HG02973 (cell line): ENCODE measurements around the gene GPR50.

Experiments used
- ATAC-seq: cut with Tn5 transposase; IDR thresholded peaks from one replicate; pipeline ENCODE4 v1.9.1; 2021; ENCODE audit warnings: moderate library complexity; ENCODE audit not compliant: unreplicated experiment

The GPR50 gene

GRCh38 chrX:151176231-151176750, at the start of gene GPR50:
Gene GPR50, plus strand, starts transcription at chrX:151176584. Its CDS starts 138 bp downstream, at chrX:151176722.
- ATAC-seq = no peak

- ATAC-seq = no peak
Observed at GRCh38 chrX:151132531-151132930, 43.9 kb upstream of the GPR50 start.

DNA sequence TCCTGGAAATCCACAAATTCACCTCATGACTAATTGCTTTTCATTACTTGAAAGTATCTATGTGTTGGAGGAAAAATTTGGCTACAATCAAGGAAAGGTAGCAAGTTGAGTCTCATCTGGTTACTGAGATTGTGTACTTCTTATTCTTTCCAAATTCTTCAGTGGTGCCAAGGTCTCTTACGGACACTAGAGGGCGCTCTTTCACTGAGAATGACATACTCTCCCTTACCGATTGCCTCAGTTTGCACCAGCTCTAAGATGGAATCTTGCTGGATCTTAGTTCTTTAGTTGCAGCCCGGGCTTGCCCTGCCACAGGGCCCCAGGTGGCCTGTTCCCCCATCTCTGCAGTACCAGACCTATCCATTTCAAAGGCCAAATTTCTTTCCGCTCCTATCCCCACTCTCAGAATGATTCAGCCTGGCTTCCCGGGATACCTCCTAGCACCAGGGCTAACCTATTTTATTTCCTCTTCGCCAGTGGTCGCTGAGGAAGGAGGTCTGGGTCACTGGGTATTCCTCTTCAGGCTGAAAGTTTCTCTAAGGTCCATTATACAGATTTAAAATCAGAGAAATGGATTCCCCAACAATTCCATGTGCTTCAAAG, 24.6 kb upstream of the GPR50 start:
- ATAC-seq = peak; percentile 56

DNA sequence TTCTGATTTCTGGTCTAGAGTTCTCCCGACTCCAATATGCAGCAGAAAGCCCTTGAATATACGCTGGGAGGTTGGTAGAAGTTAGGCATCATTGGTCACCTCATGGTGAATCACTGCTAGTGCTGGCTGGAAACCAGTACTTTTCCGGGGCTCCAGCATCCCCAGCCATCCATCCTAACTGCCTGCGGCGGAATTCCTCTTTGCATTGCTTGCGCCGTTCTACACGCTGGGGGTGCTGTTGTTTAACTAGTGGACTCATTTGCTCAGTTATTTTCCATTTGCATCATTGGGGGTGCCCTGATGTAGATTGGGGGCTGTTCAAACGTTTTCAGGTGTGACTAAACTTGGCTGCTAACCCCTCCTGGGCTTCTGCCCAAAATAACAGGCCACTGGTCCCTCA, 23.3 kb upstream of the GPR50 start:
- ATAC-seq = no peak

DNA sequence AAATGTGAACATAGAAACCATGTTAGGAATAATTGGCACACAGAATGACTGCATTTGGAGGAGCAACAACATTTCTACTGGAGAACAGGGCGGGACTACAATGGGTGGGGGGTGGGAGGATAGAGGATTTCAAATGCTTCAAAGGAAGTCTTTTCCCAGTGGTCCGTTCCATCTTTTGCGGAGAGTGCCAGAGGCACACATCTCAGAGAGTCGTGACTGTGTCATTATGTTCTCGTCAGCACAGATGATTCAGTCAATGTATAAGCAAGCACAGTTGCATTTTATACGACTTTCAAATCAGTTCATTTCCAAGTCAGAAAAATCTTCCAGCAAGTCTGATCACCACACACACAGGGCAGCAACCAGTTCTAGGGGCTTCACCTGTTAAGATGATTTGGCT, 22.7 kb upstream of the GPR50 start:
- ATAC-seq = no peak

- ATAC-seq = no peak
Observed at GRCh38 chrX:151155234-151155633, 21.1 kb upstream of the GPR50 start.

DNA sequence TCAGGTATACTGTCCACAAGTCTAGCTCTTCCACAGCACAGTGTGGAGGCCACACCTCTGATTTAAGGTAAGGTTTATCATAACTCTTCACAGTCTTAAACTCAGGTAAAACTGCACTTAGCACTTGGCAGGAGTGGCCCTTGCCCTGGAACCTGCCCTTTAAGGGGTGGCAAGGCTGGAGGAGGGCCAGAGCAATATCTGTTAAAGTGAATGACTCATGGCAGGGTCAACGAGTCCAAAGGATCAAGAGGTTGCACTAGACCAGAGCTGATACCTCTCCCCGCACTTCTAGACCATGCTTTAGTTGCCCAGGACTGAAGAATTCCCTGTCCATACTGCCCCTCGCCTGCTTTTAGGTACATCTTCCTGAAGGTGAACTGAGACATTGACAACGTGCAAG, 14.7 kb upstream of the GPR50 start:
- ATAC-seq = no peak

DNA sequence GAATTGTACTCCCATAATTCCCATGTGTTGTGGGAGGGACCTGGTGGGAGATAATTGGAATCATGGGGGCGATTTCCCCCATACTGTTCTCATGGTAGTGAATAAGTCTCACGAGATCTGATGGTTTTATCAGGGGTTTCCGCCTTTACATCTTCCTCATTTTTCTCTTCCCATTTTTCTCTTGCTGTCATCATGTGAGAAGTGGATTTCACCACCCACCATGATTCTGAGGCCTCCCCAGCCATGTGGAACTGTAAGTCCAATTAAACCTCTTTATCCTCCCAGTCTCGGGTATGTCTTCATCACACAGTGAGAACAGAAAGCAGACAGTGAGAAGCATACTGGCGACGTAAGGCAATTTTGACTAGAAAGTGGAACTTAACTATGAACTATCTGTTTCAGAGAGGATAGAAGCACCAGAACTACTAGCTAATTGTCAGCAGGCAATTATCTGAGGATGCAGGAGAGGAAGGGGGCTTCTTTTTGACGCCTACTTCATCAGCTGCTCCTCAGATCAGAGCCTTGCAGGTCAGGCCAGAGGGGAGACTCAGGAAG, 8.5 kb upstream of the GPR50 start:
- ATAC-seq = no peak

- ATAC-seq = no peak
Observed at GRCh38 chrX:151169783-151170182, 6.6 kb upstream of the GPR50 start.

DNA sequence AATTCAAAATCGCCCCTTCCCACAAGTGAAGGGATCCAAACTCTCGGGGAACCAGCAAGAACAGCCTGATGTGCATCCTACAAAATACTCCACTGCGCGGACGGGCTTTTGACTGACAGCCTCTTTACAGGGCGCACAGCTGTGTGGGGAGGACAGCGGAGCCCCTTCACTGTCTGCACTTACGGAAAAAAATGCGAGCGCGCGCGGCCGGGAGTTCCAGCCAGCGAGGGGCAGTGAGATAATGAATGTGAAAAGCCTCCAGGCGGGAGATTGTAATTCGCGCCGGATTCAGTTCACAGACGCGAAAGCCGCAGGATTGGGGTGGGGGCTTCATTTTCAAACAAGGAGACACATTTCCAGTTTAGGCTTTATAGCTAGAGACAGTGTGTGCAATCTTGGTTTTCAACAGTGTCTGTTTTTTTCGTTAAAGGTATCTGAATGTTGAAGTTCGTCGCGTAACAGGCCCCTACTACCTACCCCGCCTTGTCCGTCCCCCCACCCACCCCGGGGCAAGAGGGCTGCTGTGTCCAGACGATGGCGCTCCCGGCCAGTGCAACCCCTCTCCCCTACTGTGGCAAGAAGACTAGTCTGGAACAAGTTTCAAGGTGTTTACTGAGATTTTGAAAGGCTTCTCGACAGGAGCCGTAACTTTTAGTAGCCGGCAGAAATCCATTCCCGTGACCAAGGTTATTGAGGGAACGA, 1.7 kb upstream of the GPR50 start:
- ATAC-seq = no peak

DNA sequence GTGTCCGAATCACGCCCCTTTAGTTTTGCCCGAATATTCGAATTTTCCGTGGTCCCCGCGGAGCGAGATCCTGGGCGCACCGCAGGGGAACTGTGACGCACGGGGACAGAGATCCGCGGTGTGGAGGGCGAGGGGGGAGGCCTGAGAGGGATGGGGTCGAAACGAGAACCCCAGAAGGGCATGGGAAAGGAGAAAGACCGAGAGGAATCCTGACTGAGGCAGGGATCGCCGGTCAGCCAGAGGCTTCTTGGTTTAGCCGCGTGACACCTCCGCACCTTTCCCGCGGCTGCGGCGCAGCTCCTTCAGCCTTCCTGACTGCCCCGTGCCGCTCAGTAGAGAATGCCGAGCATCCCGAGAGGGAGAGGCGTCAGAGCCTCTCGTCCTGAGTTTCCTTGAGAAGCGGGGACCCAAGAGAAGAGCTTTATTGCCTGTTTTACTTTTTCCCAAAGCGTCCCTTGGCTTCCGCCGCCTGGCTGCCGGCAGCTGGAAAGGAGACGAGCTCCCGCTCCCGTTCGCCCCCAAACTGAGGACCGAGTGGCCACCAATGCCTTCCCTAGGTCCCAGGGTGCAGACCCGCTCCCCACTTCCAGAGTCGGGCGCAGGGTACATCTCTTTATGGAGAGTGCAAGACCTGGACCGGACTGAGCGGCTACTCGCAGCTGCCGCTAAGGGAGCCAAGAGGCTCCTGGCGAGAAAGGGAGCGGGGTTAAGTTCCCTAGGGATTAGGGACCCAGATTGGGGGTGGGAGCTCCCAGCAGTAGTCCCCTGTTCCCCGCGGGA, 911 bp upstream of the GPR50 start:
- no peak for ATAC-seq

GRCh38 chrX:151177141-151178027, 1.0 kb downstream of the GPR50 start:
- ATAC-seq = no peak

- no peak for ATAC-seq
Observed at GRCh38 chrX:151178746-151179145, 2.4 kb downstream of the GPR50 start.

GRCh38 chrX:151180400-151180799, 4.0 kb downstream of the GPR50 start:
- no peak for ATAC-seq

GRCh38 chrX:151181088-151181487, 4.7 kb downstream of the GPR50 start:
- no peak for ATAC-seq

DNA sequence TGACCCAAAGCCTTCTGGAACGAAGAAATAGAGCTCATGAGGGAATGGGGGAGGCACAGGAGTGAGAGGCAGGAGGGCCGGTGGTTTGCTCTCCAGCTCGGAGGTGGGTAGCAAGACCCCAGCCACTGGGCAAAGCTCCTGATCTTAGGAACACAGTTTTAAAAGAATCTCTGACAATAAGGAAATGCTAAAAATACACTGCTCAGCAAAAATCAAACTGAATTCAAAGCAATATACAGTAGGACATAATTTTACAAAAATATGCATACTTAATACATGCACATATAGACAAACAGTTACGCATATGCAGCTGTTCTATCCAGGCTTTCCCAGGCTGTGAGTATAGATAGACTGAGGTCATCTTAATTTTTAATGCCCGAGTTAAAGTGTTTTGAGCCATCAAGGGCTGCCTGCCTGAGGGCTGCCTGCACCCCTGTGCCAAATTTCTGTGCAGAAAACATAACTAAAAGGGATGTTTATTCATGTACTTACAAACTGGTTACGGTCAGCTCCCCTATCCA, 6.9 kb downstream of the GPR50 start:
- ATAC-seq = no peak

DNA sequence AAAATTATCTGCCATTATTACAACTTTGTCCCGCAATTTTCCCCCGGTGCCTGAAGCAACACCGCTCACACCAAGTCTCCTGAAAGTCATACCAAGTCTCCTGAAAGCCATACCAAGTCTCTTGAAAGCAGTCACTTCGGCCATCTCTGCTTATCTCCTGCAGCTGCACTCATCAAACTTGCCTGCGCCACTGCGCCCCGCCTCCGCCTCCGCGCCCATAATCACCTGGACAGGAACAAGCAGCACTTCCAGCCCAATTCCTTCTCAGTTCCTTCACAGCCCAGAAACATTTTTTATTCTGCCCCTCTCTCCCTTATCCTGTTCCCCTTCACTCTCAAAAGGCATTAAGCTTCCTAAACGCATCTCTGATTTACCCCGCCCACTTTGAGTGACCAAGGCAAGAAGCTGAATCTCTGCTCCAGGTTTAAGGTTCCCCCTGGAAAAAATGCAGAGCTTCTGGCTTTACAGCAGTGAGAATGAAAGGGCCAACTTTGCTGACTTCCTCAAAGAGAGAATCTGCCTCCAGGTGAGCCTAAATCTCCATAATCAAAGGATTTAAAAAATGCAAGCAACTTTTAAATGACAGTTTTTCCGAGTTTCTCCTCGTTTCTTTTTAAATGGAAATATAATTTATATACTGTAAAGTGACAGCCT, 7.7 kb downstream of the GPR50 start:
- no peak for ATAC-seq

- no peak for ATAC-seq
Observed at GRCh38 chrX:151184705-151185104, 8.3 kb downstream of the GPR50 start.

- no peak for ATAC-seq
Observed at GRCh38 chrX:151206871-151207270, 30.5 kb downstream of the GPR50 start.

DNA sequence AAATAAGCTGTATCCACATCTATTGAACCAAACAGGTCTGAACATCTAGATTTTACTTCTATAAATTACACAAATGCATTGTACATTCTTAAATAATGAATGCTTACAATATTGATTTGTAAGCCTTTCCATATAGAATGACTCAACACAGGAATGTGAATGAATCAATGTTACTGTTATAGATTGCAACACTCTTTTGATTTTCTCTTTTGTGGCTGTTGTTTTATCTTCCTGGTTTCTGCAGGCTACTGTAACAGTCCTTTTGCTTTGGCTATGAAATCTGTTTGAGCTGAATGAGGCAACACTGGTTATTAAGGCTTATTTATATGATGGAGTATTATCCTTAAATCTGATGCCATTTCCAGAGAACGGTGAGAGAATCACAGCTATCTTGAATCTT, 49.5 kb downstream of the GPR50 start:
- no peak for ATAC-seq
